GM23338 (cell line): Measurements from ENCODE around the gene INSL3. TPM values are rescaled to one million over a fixed set of nuclear protein-coding genes. Genes with fewer than 3 reads are reported as not detected.

Experiments
- ATAC-seq: fragments of 200-7000 bp; cut with Tn5 transposase; 3 replicates; pipeline ENCODE4 v1.9.1; 2020
- DNase-seq: peaks from one replicate; pipeline ENCODE4 v3.0.0-alpha.2; 2015; ENCODE audit warnings: low spot score
- H2AFZ ChIP-seq: fragments of 200-600 bp; sonication (generic); 2 replicates; pipeline ENCODE4 v1.8.0; 2016; ENCODE audit warnings: antibody characterized with exemption, mild to moderate bottlenecking, moderate library complexity
- H3F3A ChIP-seq: fragments of 200-600 bp; sonication (generic); replicated peaks from 2 replicates; pipeline ENCODE4 v1.8.0; 2017; ENCODE audit warnings: antibody characterized with exemption, mixed run types, low read depth
- H3K27ac ChIP-seq: fragments of 200-600 bp; sonication (generic); 2 replicates; pipeline ENCODE4 v1.6.1; 2016; ENCODE audit warnings: low read depth
- H3K27me3 ChIP-seq: fragments of 200-600 bp; sonication (generic); 2 replicates; pipeline ENCODE4 v1.8.0; 2016; ENCODE audit warnings: mild to moderate bottlenecking, mixed run types, moderate library complexity; ENCODE audit not compliant: insufficient read depth
- H3K36me3 ChIP-seq: fragments of 200-600 bp; sonication (generic); 2 replicates; pipeline ENCODE4 v1.8.0; 2016; ENCODE audit warnings: mild to moderate bottlenecking; ENCODE audit not compliant: insufficient read depth
- H3K4me1 ChIP-seq: fragments of 200-600 bp; sonication (generic); 2 replicates; pipeline ENCODE4 v1.8.0; 2016; ENCODE audit warnings: mild to moderate bottlenecking, moderate library complexity; ENCODE audit not compliant: insufficient read depth
- H3K4me2 ChIP-seq: fragments of 200-600 bp; sonication (generic); 2 replicates; pipeline ENCODE4 v1.7.1; 2017; ENCODE audit warnings: mixed run types
- H3K4me3 ChIP-seq: fragments of 200-600 bp; sonication (generic); 2 replicates; pipeline ENCODE4 v1.6.1; 2016; ENCODE audit warnings: mixed run types
- H3K79me2 ChIP-seq: fragments of 200-600 bp; sonication (generic); replicated peaks from 2 replicates; pipeline ENCODE4 v1.8.0; 2017; ENCODE audit warnings: mild to moderate bottlenecking; ENCODE audit not compliant: insufficient read depth
- H3K9me2 ChIP-seq: fragments of 200-600 bp; sonication (generic); 2 replicates; pipeline ENCODE4 v1.8.0; 2017; ENCODE audit not compliant: insufficient read depth
- H4K20me1 ChIP-seq: fragments of 200-600 bp; sonication (generic); replicated peaks from 2 replicates; pipeline ENCODE4 v1.8.0; 2017; ENCODE audit warnings: mild to moderate bottlenecking; ENCODE audit not compliant: insufficient read depth
- H3K27ac Mint-ChIP-seq: 2 replicates; pipeline ENCODE4 v1.8.0; 2020; ENCODE audit warnings: inconsistent platforms, mild to moderate bottlenecking, moderate library complexity, mixed read lengths
- H3K27me3 Mint-ChIP-seq: 3 replicates; pipeline ENCODE4 v1.8.0; 2022; ENCODE audit warnings: low read depth, mild to moderate bottlenecking, moderate library complexity, mixed read lengths, inconsistent platforms; ENCODE audit not compliant: insufficient read depth, poor library complexity
- H3K36me3 Mint-ChIP-seq: 3 replicates; pipeline ENCODE4 v1.8.0; 2021; ENCODE audit warnings: low read depth, mild to moderate bottlenecking, inconsistent platforms, moderate library complexity, mixed read lengths
- H3K4me1 Mint-ChIP-seq: 3 replicates; pipeline ENCODE4 v1.8.0; 2020; ENCODE audit warnings: mild to moderate bottlenecking, inconsistent platforms, mixed read lengths
- H3K4me3 Mint-ChIP-seq: 3 replicates; pipeline ENCODE4 v1.8.0; 2021; ENCODE audit warnings: moderate library complexity, mild to moderate bottlenecking, inconsistent platforms, mixed read lengths
- H3K9me3 Mint-ChIP-seq: 3 replicates; pipeline ENCODE4 v1.8.0; 2020; ENCODE audit warnings: moderate library complexity, mild to moderate bottlenecking, inconsistent platforms, mixed read lengths
- EZH2phosphoT487 ChIP-seq: fragments of 200-600 bp; sonication (generic); IDR thresholded peaks from one replicate; pipeline ENCODE4 v1.8.1; 2018; ENCODE audit warnings: antibody characterized with exemption; ENCODE audit not compliant: unreplicated experiment
- JUNB ChIP-seq: IDR thresholded peaks from one replicate; pipeline ENCODE4 v1.6.1; 2016; ENCODE audit warnings: antibody characterized with exemption; ENCODE audit not compliant: unreplicated experiment
- NANOG ChIP-seq: IDR thresholded peaks from 2 replicates; pipeline ENCODE4 v1.6.1; 2016; ENCODE audit warnings: antibody characterized with exemption, borderline replicate concordance
- POLR2AphosphoS5 ChIP-seq: IDR thresholded peaks from 2 replicates; pipeline ENCODE4 v1.6.1; 2016; ENCODE audit warnings: antibody characterized with exemption, low read depth
- STAT1 ChIP-seq: IDR thresholded peaks from one replicate; pipeline ENCODE4 v1.6.1; 2016; ENCODE audit warnings: antibody characterized with exemption; ENCODE audit not compliant: unreplicated experiment
- ZNF114 ChIP-seq: fragments of 250-450 bp; sonication (Bioruptor Pico); IDR thresholded peaks from 2 replicates; pipeline ENCODE4 v1.5.0; 2020; ENCODE audit warnings: mild to moderate bottlenecking, moderate library complexity
- ZNF331 ChIP-seq: fragments of 250-450 bp; sonication (Bioruptor Pico); IDR thresholded peaks from 2 replicates; pipeline ENCODE4 v1.5.0; 2020; ENCODE audit warnings: low read depth, mild to moderate bottlenecking, moderate library complexity
- polyA plus RNA-seq: library from polyadenylated mRNA; unstranded; fragments of >200 nt; fragmentation: Nextera tagmentation; extraction: Ambion mirVana; gene quantifications from 2 replicates; pipeline ENCODE4 v1.2.1, GENCODE V29; 2016
- total RNA-seq: library from RNA; depleted of rRNA; stranded (reverse); fragments of >200 nt; shearing (Covaris generic); gene quantifications from 2 replicates; pipeline ENCODE4 v1.2.3, GENCODE V29; 2014
- TF ChIP-seq, protein P1 (sequence below): IDR thresholded peaks from 2 replicates; pipeline ENCODE4 v1.6.1; 2016; ENCODE audit warnings: antibody characterized with exemption
- TF ChIP-seq, protein P2 (sequence below): fragments of 250-450 bp; sonication (Bioruptor Pico); IDR thresholded peaks from 2 replicates; pipeline ENCODE4 v1.5.0; 2020; ENCODE audit warnings: mild to moderate bottlenecking, moderate library complexity
- TF ChIP-seq, protein P3 (sequence below): IDR thresholded peaks from one replicate; pipeline ENCODE4 v1.6.1; 2018; ENCODE audit warnings: antibody characterized with exemption; ENCODE audit not compliant: unreplicated experiment

INSL3 gene
- total and polyA plus RNA-seq, 2 experiments from 2014 or later = 0.76 TPM; not detected in 1

DNA sequence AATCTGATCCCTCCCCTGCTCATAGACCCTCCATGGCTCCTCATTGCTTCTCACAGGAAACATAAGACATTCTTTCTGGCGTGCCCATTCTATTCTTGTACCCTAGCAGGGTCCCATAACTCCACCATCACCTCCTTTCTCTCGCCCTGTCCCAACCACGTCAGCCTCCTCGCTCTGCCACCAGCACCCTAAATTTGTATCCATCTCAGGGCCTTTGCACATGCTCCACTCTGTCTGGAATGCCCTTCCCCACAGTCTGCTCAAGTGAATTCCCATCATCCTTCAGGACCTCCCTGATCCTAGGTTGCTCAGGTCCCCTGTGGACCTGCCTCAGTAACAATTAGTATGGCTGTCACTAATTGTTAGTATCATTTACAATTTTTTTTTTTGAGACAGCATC, 15.9 kb downstream of the INSL3 start:
- Histone ChIP-seq H3K9me2 (no peaks in the 10 kb centered on the region), H3K4me2 (no peak overlapping the region), H4K20me1 (no peaks in the 10 kb centered on the region), H3K27ac (no peak overlapping the region), H3K79me2 (no peaks in the 10 kb centered on the region), H3K27me3 (no peaks in the 10 kb centered on the region), H3K36me3 (no peaks in the 10 kb centered on the region), H2AFZ (no peak overlapping the region), H3K4me1 (no peaks in the 10 kb centered on the region), H3F3A (no peaks in the 10 kb centered on the region), H3K4me3 (no peak overlapping the region)
- no peak overlapping the region for H3K27ac Mint-ChIP-seq
- H3K4me1 Mint-ChIP-seq = no peaks in the 10 kb centered on the region
- H3K27me3 Mint-ChIP-seq = peaks cover 4% of the 10 kb centered on the region
- no peak for ATAC-seq
- no peaks in the 10 kb centered on the region for H3K9me3 Mint-ChIP-seq
- no peak overlapping the region for H3K4me3 Mint-ChIP-seq
- no peaks in the 10 kb centered on the region for H3K36me3 Mint-ChIP-seq
- DNase-seq = no peak
- TF ChIP-seq NANOG (no peak), JUNB (no peak), ZNF331 (CRISPR knock-in tag) (no peak), STAT1 (no peak), EZH2phosphoT487 (no peak)
- TF ChIP-seq, protein P1, sequence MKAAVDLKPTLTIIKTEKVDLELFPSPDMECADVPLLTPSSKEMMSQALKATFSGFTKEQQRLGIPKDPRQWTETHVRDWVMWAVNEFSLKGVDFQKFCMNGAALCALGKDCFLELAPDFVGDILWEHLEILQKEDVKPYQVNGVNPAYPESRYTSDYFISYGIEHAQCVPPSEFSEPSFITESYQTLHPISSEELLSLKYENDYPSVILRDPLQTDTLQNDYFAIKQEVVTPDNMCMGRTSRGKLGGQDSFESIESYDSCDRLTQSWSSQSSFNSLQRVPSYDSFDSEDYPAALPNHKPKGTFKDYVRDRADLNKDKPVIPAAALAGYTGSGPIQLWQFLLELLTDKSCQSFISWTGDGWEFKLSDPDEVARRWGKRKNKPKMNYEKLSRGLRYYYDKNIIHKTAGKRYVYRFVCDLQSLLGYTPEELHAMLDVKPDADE = no peak

DNA sequence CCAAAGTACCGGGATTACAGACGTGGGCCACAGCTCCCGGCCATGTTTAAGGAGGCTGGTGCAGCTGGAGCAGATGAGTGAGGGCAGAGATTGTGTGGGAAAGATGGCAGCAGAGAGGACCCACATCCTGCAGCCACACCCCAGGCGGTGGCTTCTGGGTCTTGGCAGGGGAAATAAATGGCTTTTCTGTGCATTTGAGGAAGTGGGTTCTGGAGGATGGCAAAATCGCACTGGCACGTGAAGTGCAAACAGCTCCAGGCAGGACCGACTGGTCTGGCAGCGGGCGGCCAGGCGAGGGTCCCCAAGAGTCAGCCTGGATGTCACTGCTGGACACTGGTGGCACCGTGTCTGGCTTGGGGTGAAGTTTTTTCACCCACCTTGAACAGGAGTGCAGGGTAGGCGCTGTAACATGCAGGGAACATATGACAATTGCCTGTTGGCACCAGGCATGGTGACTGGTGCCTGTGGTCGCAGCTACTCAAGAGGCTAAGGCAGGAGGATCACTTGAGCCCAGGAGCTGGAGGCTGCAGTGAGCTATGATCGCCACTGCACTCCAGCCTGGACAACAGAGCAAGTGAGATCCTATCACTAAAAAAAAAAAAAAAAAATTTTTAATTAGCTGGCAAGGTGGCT, 17.9 kb downstream of the INSL3 start:
- H3K4me2 ChIP-seq = no peak overlapping the region
- H3K4me3 ChIP-seq = no peak overlapping the region
- H3K4me1 ChIP-seq = no peaks in the 10 kb centered on the region
- no peaks in the 10 kb centered on the region for H3K79me2 ChIP-seq
- no peaks in the 10 kb centered on the region for H3K36me3 Mint-ChIP-seq
- no peaks in the 10 kb centered on the region for H3K9me3 Mint-ChIP-seq
- H3K27ac Mint-ChIP-seq = no peak overlapping the region
- H3K36me3 ChIP-seq = no peaks in the 10 kb centered on the region
- ATAC-seq (no peak), DNase-seq (no peak)
- H3K27ac ChIP-seq = no peak overlapping the region
- no peaks in the 10 kb centered on the region for H3K9me2 ChIP-seq
- no peak overlapping the region for H2AFZ ChIP-seq
- no peaks in the 10 kb centered on the region for H3K27me3 ChIP-seq
- no peak overlapping the region; the same call in 2 of the 3 replicates for H3K4me3 Mint-ChIP-seq
- H3F3A ChIP-seq = no peaks in the 10 kb centered on the region
- H4K20me1 ChIP-seq = no peaks in the 10 kb centered on the region
- peaks cover 2% of the 10 kb centered on the region for H3K27me3 Mint-ChIP-seq
- no peaks in the 10 kb centered on the region for H3K4me1 Mint-ChIP-seq
- TF ChIP-seq, protein P1 = no peak
- TF ChIP-seq, protein P2, sequence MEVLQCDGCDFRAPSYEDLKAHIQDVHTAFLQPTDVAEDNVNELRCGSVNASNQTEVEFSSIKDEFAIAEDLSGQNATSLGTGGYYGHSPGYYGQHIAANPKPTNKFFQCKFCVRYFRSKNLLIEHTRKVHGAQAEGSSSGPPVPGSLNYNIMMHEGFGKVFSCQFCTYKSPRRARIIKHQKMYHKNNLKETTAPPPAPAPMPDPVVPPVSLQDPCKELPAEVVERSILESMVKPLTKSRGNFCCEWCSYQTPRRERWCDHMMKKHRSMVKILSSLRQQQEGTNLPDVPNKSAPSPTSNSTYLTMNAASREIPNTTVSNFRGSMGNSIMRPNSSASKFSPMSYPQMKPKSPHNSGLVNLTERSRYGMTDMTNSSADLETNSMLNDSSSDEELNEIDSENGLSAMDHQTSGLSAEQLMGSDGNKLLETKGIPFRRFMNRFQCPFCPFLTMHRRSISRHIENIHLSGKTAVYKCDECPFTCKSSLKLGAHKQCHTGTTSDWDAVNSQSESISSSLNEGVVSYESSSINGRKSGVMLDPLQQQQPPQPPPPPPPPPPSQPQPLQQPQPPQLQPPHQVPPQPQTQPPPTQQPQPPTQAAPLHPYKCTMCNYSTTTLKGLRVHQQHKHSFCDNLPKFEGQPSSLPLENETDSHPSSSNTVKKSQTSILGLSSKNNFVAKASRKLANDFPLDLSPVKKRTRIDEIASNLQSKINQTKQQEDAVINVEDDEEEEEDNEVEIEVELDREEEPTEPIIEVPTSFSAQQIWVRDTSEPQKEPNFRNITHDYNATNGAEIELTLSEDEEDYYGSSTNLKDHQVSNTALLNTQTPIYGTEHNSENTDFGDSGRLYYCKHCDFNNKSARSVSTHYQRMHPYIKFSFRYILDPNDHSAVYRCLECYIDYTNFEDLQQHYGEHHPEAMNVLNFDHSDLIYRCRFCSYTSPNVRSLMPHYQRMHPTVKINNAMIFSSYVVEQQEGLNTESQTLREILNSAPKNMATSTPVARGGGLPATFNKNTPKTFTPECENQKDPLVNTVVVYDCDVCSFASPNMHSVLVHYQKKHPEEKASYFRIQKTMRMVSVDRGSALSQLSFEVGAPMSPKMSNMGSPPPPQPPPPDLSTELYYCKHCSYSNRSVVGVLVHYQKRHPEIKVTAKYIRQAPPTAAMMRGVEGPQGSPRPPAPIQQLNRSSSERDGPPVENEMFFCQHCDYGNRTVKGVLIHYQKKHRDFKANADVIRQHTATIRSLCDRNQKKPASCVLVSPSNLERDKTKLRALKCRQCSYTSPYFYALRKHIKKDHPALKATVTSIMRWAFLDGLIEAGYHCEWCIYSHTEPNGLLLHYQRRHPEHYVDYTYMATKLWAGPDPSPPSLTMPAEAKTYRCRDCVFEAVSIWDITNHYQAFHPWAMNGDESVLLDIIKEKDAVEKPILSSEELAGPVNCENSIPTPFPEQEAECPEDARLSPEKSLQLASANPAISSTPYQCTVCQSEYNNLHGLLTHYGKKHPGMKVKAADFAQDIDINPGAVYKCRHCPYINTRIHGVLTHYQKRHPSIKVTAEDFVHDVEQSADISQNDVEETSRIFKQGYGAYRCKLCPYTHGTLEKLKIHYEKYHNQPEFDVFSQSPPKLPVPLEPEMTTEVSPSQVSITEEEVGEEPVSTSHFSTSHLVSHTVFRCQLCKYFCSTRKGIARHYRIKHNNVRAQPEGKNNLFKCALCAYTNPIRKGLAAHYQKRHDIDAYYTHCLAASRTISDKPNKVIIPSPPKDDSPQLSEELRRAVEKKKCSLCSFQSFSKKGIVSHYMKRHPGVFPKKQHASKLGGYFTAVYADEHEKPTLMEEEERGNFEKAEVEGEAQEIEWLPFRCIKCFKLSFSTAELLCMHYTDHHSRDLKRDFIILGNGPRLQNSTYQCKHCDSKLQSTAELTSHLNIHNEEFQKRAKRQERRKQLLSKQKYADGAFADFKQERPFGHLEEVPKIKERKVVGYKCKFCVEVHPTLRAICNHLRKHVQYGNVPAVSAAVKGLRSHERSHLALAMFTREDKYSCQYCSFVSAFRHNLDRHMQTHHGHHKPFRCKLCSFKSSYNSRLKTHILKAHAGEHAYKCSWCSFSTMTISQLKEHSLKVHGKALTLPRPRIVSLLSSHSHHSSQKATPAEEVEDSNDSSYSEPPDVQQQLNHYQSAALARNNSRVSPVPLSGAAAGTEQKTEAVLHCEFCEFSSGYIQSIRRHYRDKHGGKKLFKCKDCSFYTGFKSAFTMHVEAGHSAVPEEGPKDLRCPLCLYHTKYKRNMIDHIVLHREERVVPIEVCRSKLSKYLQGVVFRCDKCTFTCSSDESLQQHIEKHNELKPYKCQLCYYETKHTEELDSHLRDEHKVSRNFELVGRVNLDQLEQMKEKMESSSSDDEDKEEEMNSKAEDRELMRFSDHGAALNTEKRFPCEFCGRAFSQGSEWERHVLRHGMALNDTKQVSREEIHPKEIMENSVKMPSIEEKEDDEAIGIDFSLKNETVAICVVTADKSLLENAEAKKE = no peak
- TF ChIP-seq ZNF331 (CRISPR knock-in tag) (no peak), POLR2AphosphoS5 (no peak), ZNF114 (CRISPR knock-in tag) (no peak), STAT1 (no peak)
- TF ChIP-seq, protein P3, sequence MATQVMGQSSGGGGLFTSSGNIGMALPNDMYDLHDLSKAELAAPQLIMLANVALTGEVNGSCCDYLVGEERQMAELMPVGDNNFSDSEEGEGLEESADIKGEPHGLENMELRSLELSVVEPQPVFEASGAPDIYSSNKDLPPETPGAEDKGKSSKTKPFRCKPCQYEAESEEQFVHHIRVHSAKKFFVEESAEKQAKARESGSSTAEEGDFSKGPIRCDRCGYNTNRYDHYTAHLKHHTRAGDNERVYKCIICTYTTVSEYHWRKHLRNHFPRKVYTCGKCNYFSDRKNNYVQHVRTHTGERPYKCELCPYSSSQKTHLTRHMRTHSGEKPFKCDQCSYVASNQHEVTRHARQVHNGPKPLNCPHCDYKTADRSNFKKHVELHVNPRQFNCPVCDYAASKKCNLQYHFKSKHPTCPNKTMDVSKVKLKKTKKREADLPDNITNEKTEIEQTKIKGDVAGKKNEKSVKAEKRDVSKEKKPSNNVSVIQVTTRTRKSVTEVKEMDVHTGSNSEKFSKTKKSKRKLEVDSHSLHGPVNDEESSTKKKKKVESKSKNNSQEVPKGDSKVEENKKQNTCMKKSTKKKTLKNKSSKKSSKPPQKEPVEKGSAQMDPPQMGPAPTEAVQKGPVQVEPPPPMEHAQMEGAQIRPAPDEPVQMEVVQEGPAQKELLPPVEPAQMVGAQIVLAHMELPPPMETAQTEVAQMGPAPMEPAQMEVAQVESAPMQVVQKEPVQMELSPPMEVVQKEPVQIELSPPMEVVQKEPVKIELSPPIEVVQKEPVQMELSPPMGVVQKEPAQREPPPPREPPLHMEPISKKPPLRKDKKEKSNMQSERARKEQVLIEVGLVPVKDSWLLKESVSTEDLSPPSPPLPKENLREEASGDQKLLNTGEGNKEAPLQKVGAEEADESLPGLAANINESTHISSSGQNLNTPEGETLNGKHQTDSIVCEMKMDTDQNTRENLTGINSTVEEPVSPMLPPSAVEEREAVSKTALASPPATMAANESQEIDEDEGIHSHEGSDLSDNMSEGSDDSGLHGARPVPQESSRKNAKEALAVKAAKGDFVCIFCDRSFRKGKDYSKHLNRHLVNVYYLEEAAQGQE = no peak
